T follicular helper cell (primary cell): Measurements from ENCODE around the gene CPA1.
"Not testable (repeated sequence)": the region's sequence is repeated elsewhere in the genome, so short reads cannot be mapped to it uniquely, and the experiment has no call there.

Experiments
- DNase-seq: peaks from one replicate; pipeline ENCODE4 v3.0.0-alpha.2; 2020; ENCODE audit warnings: low read depth

CPA1 gene

GRCh38 chr7:130372402-130373165 is 7.7 kb upstream of the CPA1 start:
- no peak for DNase-seq

DNA sequence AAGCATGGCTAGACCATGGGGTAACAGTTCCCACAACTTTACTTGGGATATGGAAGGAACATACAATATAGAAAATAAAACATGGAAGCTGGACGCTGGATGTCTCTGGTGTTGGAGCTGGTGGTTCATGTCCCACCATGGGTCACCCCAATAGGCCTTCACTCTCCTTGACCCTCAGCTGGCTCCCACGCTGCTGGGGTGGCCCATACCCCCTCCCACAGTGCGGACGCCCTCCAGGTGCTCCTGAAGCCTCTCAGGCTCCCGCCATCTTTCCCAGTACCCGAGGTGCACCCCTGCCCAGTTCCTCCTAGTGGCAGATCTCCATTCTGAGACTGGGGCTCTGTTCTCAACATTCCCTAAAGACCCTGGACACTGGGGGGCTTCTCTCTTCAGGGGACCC is 5.8 kb upstream of the CPA1 start:
- DNase-seq = no peak

GRCh38 chr7:130376461-130376860 is 3.8 kb upstream of the CPA1 start:
- DNase-seq = not testable (repeated sequence)

- DNase-seq = no peak
These were observed 3.1 kb upstream of the CPA1 start for GRCh38 chr7:130377178-130377577.

- no peak for DNase-seq
These were observed 1.3 kb upstream of the CPA1 start for GRCh38 chr7:130379019-130379418.

GRCh38 chr7:130379532-130379920 is 768 bp upstream of the CPA1 start:
- no peak for DNase-seq

GRCh38 chr7:130380861-130381455 is 664 bp downstream of the CPA1 start:
- no peak for DNase-seq

DNA sequence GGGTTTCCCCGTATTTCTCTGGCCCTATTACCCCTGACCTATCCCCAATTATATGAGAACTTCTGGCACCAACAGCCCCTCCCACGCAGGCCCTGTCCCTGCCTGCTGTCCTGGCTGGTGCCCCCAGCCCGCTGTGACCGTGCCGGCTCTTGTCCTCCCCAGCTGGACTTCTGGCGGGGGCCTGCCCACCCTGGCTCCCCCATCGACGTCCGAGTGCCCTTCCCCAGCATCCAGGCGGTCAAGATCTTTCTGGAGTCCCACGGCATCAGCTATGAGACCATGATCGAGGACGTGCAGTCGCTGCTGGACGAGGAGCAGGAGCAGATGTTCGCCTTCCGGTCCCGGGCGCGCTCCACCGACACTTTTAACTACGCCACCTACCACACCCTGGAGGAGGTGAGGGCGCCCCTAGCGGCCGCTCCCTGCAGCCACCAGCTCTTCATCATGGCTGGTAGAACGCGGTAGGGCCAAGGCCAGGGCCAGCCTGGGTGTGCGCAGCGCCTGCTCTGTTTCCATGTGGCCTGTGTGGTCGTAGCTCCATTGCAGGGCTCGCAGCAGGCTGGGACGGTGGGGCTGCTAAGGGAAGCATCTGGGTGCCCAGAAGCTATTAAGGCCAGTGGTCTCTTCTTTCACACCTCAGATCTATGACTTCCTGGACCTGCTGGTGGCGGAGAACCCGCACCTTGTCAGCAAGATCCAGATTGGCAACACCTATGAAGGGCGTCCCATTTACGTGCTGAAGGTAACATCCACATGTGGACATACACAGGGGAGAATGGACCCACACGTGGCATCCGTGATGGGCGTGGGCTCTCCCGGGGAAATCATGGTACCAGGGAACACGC is 1.4 kb downstream of the CPA1 start:
- DNase-seq = no peak

DNA sequence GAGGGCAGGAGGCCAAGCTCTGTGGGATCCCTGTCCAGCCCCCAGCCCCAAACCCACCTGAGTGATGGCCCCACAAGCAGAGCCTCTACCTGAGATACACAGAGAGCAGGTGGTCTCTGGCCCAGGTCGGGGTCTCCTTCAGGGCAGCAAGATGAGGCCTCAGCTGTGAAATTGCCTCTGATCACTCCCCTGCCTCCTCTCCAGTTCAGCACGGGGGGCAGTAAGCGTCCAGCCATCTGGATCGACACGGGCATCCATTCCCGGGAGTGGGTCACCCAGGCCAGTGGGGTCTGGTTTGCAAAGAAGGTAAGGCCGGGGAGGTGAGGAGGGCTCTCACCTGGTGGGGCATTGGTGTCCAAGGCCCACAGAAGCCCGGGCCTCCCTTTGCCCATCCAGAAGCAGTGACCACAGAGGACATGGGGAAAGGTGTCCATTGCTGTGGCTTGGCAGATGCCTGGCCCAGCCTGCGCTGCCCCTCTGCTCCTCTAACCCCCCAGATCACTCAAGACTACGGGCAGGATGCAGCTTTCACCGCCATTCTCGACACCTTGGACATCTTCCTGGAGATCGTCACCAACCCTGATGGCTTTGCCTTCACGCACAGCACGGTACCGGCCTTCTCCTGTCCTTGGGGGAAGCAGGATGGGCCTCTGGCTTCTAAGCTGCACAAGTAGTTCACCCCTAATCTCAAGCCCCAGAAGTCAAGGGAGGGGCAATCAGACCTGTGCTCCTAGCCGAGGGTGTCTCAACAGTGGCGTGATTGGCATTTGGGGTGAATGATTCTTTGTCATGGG is 3.1 kb downstream of the CPA1 start:
- DNase-seq = no peak

- DNase-seq = no peak
These were observed 4.1 kb downstream of the CPA1 start for GRCh38 chr7:130384371-130384801.

GRCh38 chr7:130384841-130385599 is 4.7 kb downstream of the CPA1 start:
- DNase-seq = no peak

DNA sequence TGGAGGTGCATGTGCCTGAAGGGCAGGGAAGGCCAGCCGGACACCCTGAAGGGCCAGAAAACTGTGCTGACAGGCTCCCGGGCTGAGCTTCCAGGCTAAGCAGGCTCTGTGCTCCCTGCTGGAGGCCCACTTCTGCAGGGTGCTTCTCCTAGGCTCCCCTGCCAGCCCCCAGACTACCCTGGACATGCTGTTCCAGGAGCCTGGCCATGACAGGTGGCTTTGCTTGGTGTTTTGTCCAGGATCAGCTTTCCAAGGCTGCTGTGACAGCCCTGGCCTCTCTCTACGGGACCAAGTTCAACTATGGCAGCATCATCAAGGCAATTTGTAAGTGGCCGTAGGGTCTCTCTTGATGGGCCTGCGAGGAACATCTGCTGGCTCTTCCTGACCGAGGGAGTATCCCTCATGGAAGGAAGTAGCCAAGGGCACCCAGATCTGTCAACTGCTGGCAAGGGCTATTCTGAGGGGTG is 5.3 kb downstream of the CPA1 start:
- no peak for DNase-seq

DNA sequence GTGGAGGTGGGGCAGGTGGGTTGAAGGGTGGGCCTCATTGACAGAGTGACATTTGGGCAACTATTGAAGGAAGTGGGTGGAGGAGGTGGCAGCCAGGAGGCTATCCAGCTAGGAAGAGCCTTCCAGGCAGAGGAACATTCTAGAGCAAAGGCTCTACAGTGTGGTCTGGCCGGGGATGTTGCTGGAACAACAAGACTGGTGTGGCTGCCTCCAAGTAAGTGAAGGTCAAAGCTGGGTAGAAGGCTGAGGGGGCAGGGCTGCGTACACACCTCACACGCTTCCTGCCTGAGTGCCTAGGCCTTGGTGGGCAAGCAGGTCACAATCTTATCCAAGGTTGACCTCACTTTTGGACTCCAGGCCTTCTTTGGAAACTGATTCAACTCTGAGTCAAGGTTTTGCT is 6.6 kb downstream of the CPA1 start:
- DNase-seq = no peak

- no peak for DNase-seq
These were observed 7.0 kb downstream of the CPA1 start for GRCh38 chr7:130387306-130387627.

DNA sequence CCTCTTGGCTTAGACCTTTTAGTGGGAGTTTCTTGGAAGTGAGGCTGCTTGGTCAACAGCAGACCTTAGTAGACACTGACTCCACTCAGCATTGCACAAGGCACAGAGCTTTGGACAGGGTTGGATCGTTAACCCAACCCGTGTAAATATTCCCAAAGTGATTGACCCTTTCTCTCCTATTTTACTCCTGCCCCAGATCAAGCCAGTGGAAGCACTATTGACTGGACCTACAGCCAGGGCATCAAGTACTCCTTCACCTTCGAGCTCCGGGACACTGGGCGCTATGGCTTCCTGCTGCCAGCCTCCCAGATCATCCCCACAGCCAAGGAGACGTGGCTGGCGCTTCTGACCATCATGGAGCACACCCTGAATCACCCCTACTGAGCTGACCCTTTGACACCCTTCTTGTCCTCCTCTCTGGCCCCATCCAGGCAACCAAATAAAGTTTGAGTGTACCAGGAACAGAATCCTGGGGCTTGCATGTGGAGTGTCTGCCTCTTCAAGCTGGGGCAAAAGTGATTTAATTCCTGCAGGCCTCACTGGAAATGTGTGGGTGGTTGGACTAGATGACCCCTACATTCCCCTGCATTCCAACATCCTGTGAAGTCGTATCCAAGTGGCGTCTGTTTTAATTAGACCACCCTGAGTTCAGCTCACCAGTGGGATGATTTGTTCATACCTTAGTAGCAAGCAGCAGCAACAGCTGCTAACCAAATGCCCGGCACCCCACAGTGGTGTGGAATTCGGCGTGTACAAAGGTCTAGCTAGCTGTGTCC is 7.5 kb downstream of the CPA1 start:
- no peak for DNase-seq

DNA sequence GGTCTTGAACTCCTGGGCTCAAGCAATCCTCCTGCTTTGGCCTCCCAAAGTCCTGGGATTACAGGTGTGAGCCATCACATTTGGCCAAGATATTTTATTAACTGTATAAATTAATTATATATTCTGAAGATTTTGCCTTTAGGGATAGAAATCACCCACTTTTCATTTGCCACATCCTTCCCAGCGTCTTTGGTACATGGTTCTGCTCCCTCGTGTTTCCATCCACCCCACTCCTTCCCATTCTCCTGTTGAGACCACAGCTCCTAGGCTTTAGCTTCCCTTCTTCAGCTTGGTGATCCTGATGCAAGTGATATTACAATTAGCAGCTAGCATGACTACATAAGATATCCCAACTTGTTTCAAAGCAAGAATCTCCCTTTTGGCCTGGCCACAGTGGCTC is 8.4 kb downstream of the CPA1 start:
- no peak for DNase-seq

- DNase-seq = no peak
These were observed 10.2 kb downstream of the CPA1 start for GRCh38 chr7:130390486-130390885.

- DNase-seq = no peak
These were observed 12.8 kb downstream of the CPA1 start for GRCh38 chr7:130393101-130393561.

- no peak for DNase-seq
These were observed 13.6 kb downstream of the CPA1 start for GRCh38 chr7:130393841-130394411.
